HG03095 (cell line): Measurements from ENCODE around the gene PRRC2C.
A peak's percentile ranks its signal among the peaks of the same experiment; 100 is the strongest.
"Not testable (repeated sequence)": the region's sequence is repeated elsewhere in the genome, so short reads cannot be mapped to it uniquely, and the experiment has no call there.

Experiments used
- ATAC-seq: cut with Tn5 transposase; IDR thresholded peaks from one replicate; pipeline ENCODE4 v1.9.1; 2021; ENCODE audit warnings: moderate library complexity; ENCODE audit not compliant: unreplicated experiment

The PRRC2C gene

GRCh38 chr1:171581766-171582165 is 96.4 kb downstream of the PRRC2C start:
- ATAC-seq: no peak

- ATAC-seq: no peak
Observed at GRCh38 chr1:171582589-171582988, 97.3 kb downstream of the PRRC2C start.

- no peak for ATAC-seq
Observed at GRCh38 chr1:171583591-171584201, 98.4 kb downstream of the PRRC2C start.

- no peak for ATAC-seq
Observed at GRCh38 chr1:171585715-171586114, 100.4 kb downstream of the PRRC2C start.

GRCh38 chr1:171588230-171588629 is 102.9 kb downstream of the PRRC2C start:
- ATAC-seq: no peak

GRCh38 chr1:171590022-171590421 is 104.7 kb downstream of the PRRC2C start:
- no peak for ATAC-seq

- no peak for ATAC-seq
Observed at GRCh38 chr1:171595324-171595723, 110.0 kb downstream of the PRRC2C start.

- no peak for ATAC-seq
Observed at GRCh38 chr1:171596119-171596518, 110.8 kb downstream of the PRRC2C start.

GRCh38 chr1:171596705-171597104 is 111.4 kb downstream of the PRRC2C start:
- no peak for ATAC-seq

- ATAC-seq: no peak
Observed at GRCh38 chr1:171597203-171597602, 111.9 kb downstream of the PRRC2C start.

GRCh38 chr1:171600310-171600709 is 115.0 kb downstream of the PRRC2C start:
- ATAC-seq: not testable (repeated sequence)

- no peak for ATAC-seq
Observed at GRCh38 chr1:171600862-171601261, 115.5 kb downstream of the PRRC2C start.

- not testable (repeated sequence) for ATAC-seq
Observed at GRCh38 chr1:171603042-171603441, 117.7 kb downstream of the PRRC2C start.

GRCh38 chr1:171606402-171606941 is 121.1 kb downstream of the PRRC2C start:
- no peak for ATAC-seq

GRCh38 chr1:171610385-171610784 is 125.1 kb downstream of the PRRC2C start:
- ATAC-seq: no peak

GRCh38 chr1:171611306-171611705 is 126.0 kb downstream of the PRRC2C start:
- ATAC-seq: no peak

- no peak for ATAC-seq
Observed at GRCh38 chr1:171613282-171613681, 128.0 kb downstream of the PRRC2C start.

- ATAC-seq: peak; percentile 38
Observed at GRCh38 chr1:171615122-171615906, 130.0 kb downstream of the PRRC2C start.

GRCh38 chr1:171616586-171616985 is 131.3 kb downstream of the PRRC2C start:
- no peak for ATAC-seq

- ATAC-seq: no peak
Observed at GRCh38 chr1:171622152-171622462, 136.8 kb downstream of the PRRC2C start, which contains the start of gene MYOCOS. MYOCOS (plus strand) TSS chr1:171622243; CDS start chr1:171623884, 1,641 bp downstream.

- no peak for ATAC-seq
Observed at GRCh38 chr1:171623651-171624331, 138.5 kb downstream of the PRRC2C start.

GRCh38 chr1:171625225-171625624 is 139.9 kb downstream of the PRRC2C start:
- no peak for ATAC-seq
